Measurements from ENCODE around the gene CADPS2. TPM values are rescaled to one million over a fixed set of nuclear protein-coding genes. Genes with fewer than 3 reads are reported as not detected.

The CADPS2 gene
- total RNA-seq, 1 experiment from 2014 or later: not detected

- Histone ChIP-seq H3K27me3 (ENCODE audit: low read length) (no peaks in the 10 kb centered on the region), H3K9me3 (ENCODE audit: low read length) (no peaks in the 10 kb centered on the region; the same call in 1 of the 2 replicates), H3K36me3 (ENCODE audit: insufficient read depth, low read length) (no peaks in the 10 kb centered on the region), H3K4me3 (ENCODE audit: low read length) (no peak overlapping the region), H3K4me1 (ENCODE audit: low read length) (no peaks in the 10 kb centered on the region), H3K4me2 (ENCODE audit: low read depth, low read length, poor library complexity, severe bottlenecking) (no peak overlapping the region), H2AFZ (ENCODE audit: low read length) (no peak overlapping the region), H3K79me2 (ENCODE audit: low read length) (no peaks in the 10 kb centered on the region), H4K20me1 (ENCODE audit: insufficient read depth, low read depth, low read length) (no peaks in the 10 kb centered on the region), H3K27ac (ENCODE audit: low read length) (no peak overlapping the region), H3K9ac (ENCODE audit: low read length) (no peak overlapping the region), H3K9me2 (replicated peaks; ENCODE audit: insufficient read depth, low read length) (no peaks in the 10 kb centered on the region)
- DNase-seq: no peak
These were observed 7.2 kb upstream of the CADPS2 start for GRCh38 chr7:122893486-122893885.

GRCh38 chr7:122889116-122889515 is 2.9 kb upstream of the CADPS2 start:
- DNase-seq: no peak
- H3K4me3 ChIP-seq (ENCODE audit: low read length): no peak overlapping the region
- H4K20me1 ChIP-seq (ENCODE audit: insufficient read depth, low read depth, low read length): no peaks in the 10 kb centered on the region
- H3K4me2 ChIP-seq (ENCODE audit: low read depth, low read length, poor library complexity, severe bottlenecking): no peak overlapping the region
- no peaks in the 10 kb centered on the region for H3K27me3 ChIP-seq (ENCODE audit: low read length)
- H3K9me2 ChIP-seq (replicated peaks; ENCODE audit: insufficient read depth, low read length): no peaks in the 10 kb centered on the region
- H2AFZ ChIP-seq (ENCODE audit: low read length): no peak overlapping the region
- no peak overlapping the region for H3K9ac ChIP-seq (ENCODE audit: low read length)
- H3K27ac ChIP-seq (ENCODE audit: low read length): no peak overlapping the region
- 0 out of 2 replicates have a peak, but pooled peaks cover 3% of the 10 kb centered on the region for H3K9me3 ChIP-seq (ENCODE audit: low read length)
- H3K79me2 ChIP-seq (ENCODE audit: low read length): no peaks in the 10 kb centered on the region
- H3K4me1 ChIP-seq (ENCODE audit: low read length): no peaks in the 10 kb centered on the region
- no peaks in the 10 kb centered on the region for H3K36me3 ChIP-seq (ENCODE audit: insufficient read depth, low read length)

GRCh38 chr7:122887848-122888247 is 1.6 kb upstream of the CADPS2 start:
- Histone ChIP-seq H3K4me1 (ENCODE audit: low read length) (no peaks in the 10 kb centered on the region), H2AFZ (ENCODE audit: low read length) (no peak overlapping the region), H3K4me3 (ENCODE audit: low read length) (no peak overlapping the region), H3K9me3 (ENCODE audit: low read length) (0 out of 2 replicates have a peak, but pooled peaks cover 3% of the 10 kb centered on the region), H3K27me3 (ENCODE audit: low read length) (no peaks in the 10 kb centered on the region), H3K27ac (ENCODE audit: low read length) (no peak overlapping the region), H4K20me1 (ENCODE audit: insufficient read depth, low read depth, low read length) (no peaks in the 10 kb centered on the region), H3K36me3 (ENCODE audit: insufficient read depth, low read length) (no peaks in the 10 kb centered on the region), H3K9me2 (replicated peaks; ENCODE audit: insufficient read depth, low read length) (no peaks in the 10 kb centered on the region), H3K4me2 (ENCODE audit: low read depth, low read length, poor library complexity, severe bottlenecking) (no peak overlapping the region), H3K9ac (ENCODE audit: low read length) (no peak overlapping the region), H3K79me2 (ENCODE audit: low read length) (no peaks in the 10 kb centered on the region)
- DNase-seq: no peak

GRCh38 chr7:122887198-122887597 is 938 bp upstream of the CADPS2 start:
- Histone ChIP-seq H3K27me3 (ENCODE audit: low read length) (no peaks in the 10 kb centered on the region), H3K4me3 (ENCODE audit: low read length) (no peak overlapping the region), H3K36me3 (ENCODE audit: insufficient read depth, low read length) (no peaks in the 10 kb centered on the region), H3K27ac (ENCODE audit: low read length) (no peak overlapping the region), H2AFZ (ENCODE audit: low read length) (no peak overlapping the region), H3K9ac (ENCODE audit: low read length) (no peak overlapping the region), H3K9me2 (replicated peaks; ENCODE audit: insufficient read depth, low read length) (no peaks in the 10 kb centered on the region), H3K4me2 (ENCODE audit: low read depth, low read length, poor library complexity, severe bottlenecking) (no peak overlapping the region), H4K20me1 (ENCODE audit: insufficient read depth, low read depth, low read length) (no peaks in the 10 kb centered on the region), H3K9me3 (ENCODE audit: low read length) (0 out of 2 replicates have a peak, but pooled peaks cover 3% of the 10 kb centered on the region), H3K79me2 (ENCODE audit: low read length) (no peaks in the 10 kb centered on the region), H3K4me1 (ENCODE audit: low read length) (no peaks in the 10 kb centered on the region)
- no peak for DNase-seq

GRCh38 chr7:122885583-122886356 is 490 bp downstream of the CADPS2 start:
- Histone ChIP-seq H3K27me3 (ENCODE audit: low read length) (no peaks in the 10 kb centered on the region), H3K4me1 (ENCODE audit: low read length) (no peaks in the 10 kb centered on the region), H3K9ac (ENCODE audit: low read length) (no peak overlapping the region), H3K4me3 (ENCODE audit: low read length) (no peak overlapping the region), H3K36me3 (ENCODE audit: insufficient read depth, low read length) (no peaks in the 10 kb centered on the region), H3K9me2 (replicated peaks; ENCODE audit: insufficient read depth, low read length) (no peaks in the 10 kb centered on the region), H3K79me2 (ENCODE audit: low read length) (no peaks in the 10 kb centered on the region), H3K4me2 (ENCODE audit: low read depth, low read length, poor library complexity, severe bottlenecking) (no peak overlapping the region), H2AFZ (ENCODE audit: low read length) (no peak overlapping the region), H3K27ac (ENCODE audit: low read length) (no peak overlapping the region), H4K20me1 (ENCODE audit: insufficient read depth, low read depth, low read length) (no peaks in the 10 kb centered on the region), H3K9me3 (ENCODE audit: low read length) (0 out of 2 replicates have a peak, but pooled peaks cover 3% of the 10 kb centered on the region)
- DNase-seq: no peak

- Histone ChIP-seq H4K20me1 (ENCODE audit: insufficient read depth, low read depth, low read length) (no peaks in the 10 kb centered on the region), H2AFZ (ENCODE audit: low read length) (no peak overlapping the region), H3K4me3 (ENCODE audit: low read length) (no peak overlapping the region), H3K27me3 (ENCODE audit: low read length) (no peaks in the 10 kb centered on the region), H3K4me2 (ENCODE audit: low read depth, low read length, poor library complexity, severe bottlenecking) (no peak overlapping the region), H3K4me1 (ENCODE audit: low read length) (no peaks in the 10 kb centered on the region), H3K9ac (ENCODE audit: low read length) (no peak overlapping the region), H3K79me2 (ENCODE audit: low read length) (no peaks in the 10 kb centered on the region), H3K36me3 (ENCODE audit: insufficient read depth, low read length) (no peaks in the 10 kb centered on the region), H3K9me3 (ENCODE audit: low read length) (peaks cover 3% of the 10 kb centered on the region; the same call in 1 of the 2 replicates), H3K27ac (ENCODE audit: low read length) (no peak overlapping the region), H3K9me2 (replicated peaks; ENCODE audit: insufficient read depth, low read length) (no peaks in the 10 kb centered on the region)
- DNase-seq: no peak
These were observed 2.1 kb downstream of the CADPS2 start for GRCh38 chr7:122884186-122884585.

- Histone ChIP-seq H2AFZ (ENCODE audit: low read length) (no peak overlapping the region), H4K20me1 (ENCODE audit: insufficient read depth, low read depth, low read length) (no peaks in the 10 kb centered on the region), H3K36me3 (ENCODE audit: insufficient read depth, low read length) (no peaks in the 10 kb centered on the region), H3K9me2 (replicated peaks; ENCODE audit: insufficient read depth, low read length) (no peaks in the 10 kb centered on the region), H3K4me1 (ENCODE audit: low read length) (no peaks in the 10 kb centered on the region), H3K27me3 (ENCODE audit: low read length) (no peaks in the 10 kb centered on the region), H3K9me3 (ENCODE audit: low read length) (peaks cover 3% of the 10 kb centered on the region; the same call in 1 of the 2 replicates), H3K4me2 (ENCODE audit: low read depth, low read length, poor library complexity, severe bottlenecking) (no peak overlapping the region), H3K4me3 (ENCODE audit: low read length) (no peak overlapping the region), H3K27ac (ENCODE audit: low read length) (no peak overlapping the region), H3K9ac (ENCODE audit: low read length) (no peak overlapping the region), H3K79me2 (ENCODE audit: low read length) (no peaks in the 10 kb centered on the region)
- DNase-seq: no peak
These were observed 3.1 kb downstream of the CADPS2 start for GRCh38 chr7:122883049-122883680.

GRCh38 chr7:122881324-122881723 is 4.9 kb downstream of the CADPS2 start:
- no peak for DNase-seq
- H4K20me1 ChIP-seq (ENCODE audit: insufficient read depth, low read depth, low read length): no peaks in the 10 kb centered on the region
- peaks cover 3% of the 10 kb centered on the region; the same call in 1 of the 2 replicates for H3K9me3 ChIP-seq (ENCODE audit: low read length)
- H3K27me3 ChIP-seq (ENCODE audit: low read length): no peaks in the 10 kb centered on the region
- no peak overlapping the region for H3K4me3 ChIP-seq (ENCODE audit: low read length)
- H3K79me2 ChIP-seq (ENCODE audit: low read length): no peaks in the 10 kb centered on the region
- no peak overlapping the region for H3K27ac ChIP-seq (ENCODE audit: low read length)
- no peaks in the 10 kb centered on the region for H3K36me3 ChIP-seq (ENCODE audit: insufficient read depth, low read length)
- no peaks in the 10 kb centered on the region for H3K4me1 ChIP-seq (ENCODE audit: low read length)
- no peak overlapping the region for H2AFZ ChIP-seq (ENCODE audit: low read length)
- H3K9me2 ChIP-seq (replicated peaks; ENCODE audit: insufficient read depth, low read length): no peaks in the 10 kb centered on the region
- H3K9ac ChIP-seq (ENCODE audit: low read length): no peak overlapping the region
- H3K4me2 ChIP-seq (ENCODE audit: low read depth, low read length, poor library complexity, severe bottlenecking): no peak overlapping the region

All from Karpas-422 (cell line).